Measurements from ENCODE around the gene ZFAND3. TPM values are rescaled to one million over a fixed set of nuclear protein-coding genes. Genes with fewer than 3 reads are reported as not detected.

The ZFAND3 gene
- total RNA-seq, 1 experiment from 2014 or later, result 22.2 TPM

- ATAC-seq (peak; percentile 46), DNase-seq (peak; percentile 21)
- H3K27me3 ChIP-seq (ENCODE audit: low read length), result no peaks in the 10 kb centered on the region
- no peak overlapping the region for H3K4me3 ChIP-seq (ENCODE audit: low read length)
- H3K27ac ChIP-seq (ENCODE audit: low read length), result no peak overlapping the region
- ChIA-PET POLR2A (ENCODE audit: unreplicated experiment) (no interaction called here), CTCF (no interaction called here)
- no peak overlapping the region for H3K9ac ChIP-seq (ENCODE audit: low read length)
- no peak overlapping the region for H2AFZ ChIP-seq (ENCODE audit: low read length)
- no peaks in the 10 kb centered on the region for H3K9me3 ChIP-seq (ENCODE audit: low read length)
- H4K20me1 ChIP-seq (ENCODE audit: low read length), result peaks cover 16% of the 10 kb centered on the region; the same call in 1 of the 2 replicates
- H3F3A ChIP-seq (ENCODE audit: low read length, unreplicated experiment), result no peaks in the 10 kb centered on the region
- peaks cover 82% of the 10 kb centered on the region for H3K79me2 ChIP-seq (ENCODE audit: low read length)
- no peaks in the 10 kb centered on the region for H3K36me3 ChIP-seq (ENCODE audit: low read depth, low read length)
- BruUV-seq (replicated peaks), result no TSS peak
- H3K9me2 ChIP-seq (replicated peaks; ENCODE audit: low read length), result no peaks in the 10 kb centered on the region
- H3K4me1 ChIP-seq (ENCODE audit: insufficient read depth, low read length), result peaks cover 11% of the 10 kb centered on the region
- TF ChIP-seq CTCF (conservative IDR thresholded peaks at IDR 0.05; ENCODE audit: low read depth, low read length), result no peak
- no peak for TF ChIP-seq EZH2phosphoT487 (IDR thresholded peaks at IDR 0.05; ENCODE audit: borderline replicate concordance, low read length)
- no peak for TF ChIP-seq EZH2 (IDR thresholded peaks at IDR 0.05; ENCODE audit: low read length, unreplicated experiment)
- intact Hi-C loops (cut with micrococcal nuclease), result no loop called here
- H3K4me2 ChIP-seq (ENCODE audit: low read length), result no peak overlapping the region
Observed at GRCh38 chr6:37987018-37987417, 167.5 kb downstream of the ZFAND3 start.

- Histone ChIP-seq H3K27ac (ENCODE audit: low read length) (no peak overlapping the region), H2AFZ (ENCODE audit: low read length) (no peak overlapping the region), H3K9me2 (replicated peaks; ENCODE audit: low read length) (no peaks in the 10 kb centered on the region), H3K9me3 (ENCODE audit: low read length) (no peaks in the 10 kb centered on the region), H4K20me1 (ENCODE audit: low read length) (peaks cover 16% of the 10 kb centered on the region; the same call in 1 of the 2 replicates), H3K4me2 (ENCODE audit: low read length) (no peak overlapping the region), H3K4me1 (ENCODE audit: insufficient read depth, low read length) (peaks cover 11% of the 10 kb centered on the region), H3K4me3 (ENCODE audit: low read length) (no peak overlapping the region), H3K36me3 (ENCODE audit: low read depth, low read length) (no peaks in the 10 kb centered on the region), H3F3A (ENCODE audit: low read length, unreplicated experiment) (no peaks in the 10 kb centered on the region), H3K79me2 (ENCODE audit: low read length) (peaks cover 85% of the 10 kb centered on the region), H3K27me3 (ENCODE audit: low read length) (no peaks in the 10 kb centered on the region), H3K9ac (ENCODE audit: low read length) (no peak overlapping the region)
- TF ChIP-seq EZH2phosphoT487 (IDR thresholded peaks at IDR 0.05; ENCODE audit: borderline replicate concordance, low read length) (no peak), EZH2 (IDR thresholded peaks at IDR 0.05; ENCODE audit: low read length, unreplicated experiment) (no peak), CTCF (conservative IDR thresholded peaks at IDR 0.05; ENCODE audit: low read depth, low read length) (no peak)
- BruUV-seq (replicated peaks), result no TSS peak
- DNase-seq (no peak), ATAC-seq (no peak)
- intact Hi-C loops (cut with micrococcal nuclease), result no loop called here
- CTCF ChIA-PET, result no interaction called here
- POLR2A ChIA-PET (ENCODE audit: unreplicated experiment), result no interaction called here
Observed at GRCh38 chr6:37987559-37987958, 168.0 kb downstream of the ZFAND3 start.

- Histone ChIP-seq H3K4me2 (ENCODE audit: low read length) (no peak overlapping the region), H3K4me1 (ENCODE audit: insufficient read depth, low read length) (peaks cover 11% of the 10 kb centered on the region)
Observed at GRCh38 chr6:37988127-37988526, 168.6 kb downstream of the ZFAND3 start.

More at GRCh38 chr6:37988127-37988526, 168.6 kb downstream of the ZFAND3 start:
- POLR2A ChIA-PET (ENCODE audit: unreplicated experiment), result interaction anchor here (0.5 kb wide), 1 partner anchor 88 kb away, joined by 4 read pairs; no protein-coding TSS in a partner anchor
- peaks cover 87% of the 10 kb centered on the region for H3K79me2 ChIP-seq (ENCODE audit: low read length)
- CTCF ChIA-PET, result interaction anchor here (0.6 kb wide), 1 partner anchor 166 kb away, joined by 3 read pairs; no protein-coding TSS in a partner anchor
- no peak overlapping the region for H3K27ac ChIP-seq (ENCODE audit: low read length)
- H3K9me2 ChIP-seq (replicated peaks; ENCODE audit: low read length), result no peaks in the 10 kb centered on the region
- no peaks in the 10 kb centered on the region for H3K27me3 ChIP-seq (ENCODE audit: low read length)
- no peaks in the 10 kb centered on the region for H3F3A ChIP-seq (ENCODE audit: low read length, unreplicated experiment)
- no peak for DNase-seq
- no peak overlapping the region for H2AFZ ChIP-seq (ENCODE audit: low read length)
- H3K36me3 ChIP-seq (ENCODE audit: low read depth, low read length), result no peaks in the 10 kb centered on the region
- H4K20me1 ChIP-seq (ENCODE audit: low read length), result peaks cover 16% of the 10 kb centered on the region; the same call in 1 of the 2 replicates
- TF ChIP-seq EZH2 (IDR thresholded peaks at IDR 0.05; ENCODE audit: low read length, unreplicated experiment), result no peak
- TF ChIP-seq CTCF (conservative IDR thresholded peaks at IDR 0.05; ENCODE audit: low read depth, low read length), result no peak
- TF ChIP-seq EZH2phosphoT487 (IDR thresholded peaks at IDR 0.05; ENCODE audit: borderline replicate concordance, low read length), result no peak
- no peak overlapping the region for H3K4me3 ChIP-seq (ENCODE audit: low read length)
- no peaks in the 10 kb centered on the region for H3K9me3 ChIP-seq (ENCODE audit: low read length)
- no peak overlapping the region for H3K9ac ChIP-seq (ENCODE audit: low read length)
- ATAC-seq, result no peak
- no TSS peak for BruUV-seq (replicated peaks)
- intact Hi-C loops (cut with micrococcal nuclease), result no loop called here

All from PC-3 (cell line).